Endothelial cell of umbilical vein (primary cell): ENCODE results near the gene CPNE6. TPM values are rescaled to one million over a fixed set of nuclear protein-coding genes. Genes with fewer than 3 reads are reported as not detected.

ENCODE experiments used
- BruUV-seq: library from RNA; stranded (reverse); fragments of 400-500 nt; replicated peaks from 2 replicates; lab custom pipeline; 2021; lab: Mats Ljungman, UMichigan
- CTCF ChIA-PET: fragments of 300-600, 350-600 bp; sonication (Branson Sonifier 250); formaldehyde crosslinking; loops from one replicate; lab custom pipeline; 2021; ENCODE audit warnings: antibody characterized with exemption, inconsistent platforms; lab: Charles Lee
- POLR2A ChIA-PET: fragments of 300-600, 350-600 bp; sonication (Branson Sonifier 250); formaldehyde crosslinking; loops from one replicate; lab custom pipeline; 2021; ENCODE audit warnings: antibody characterized with exemption, inconsistent platforms; lab: Charles Lee
- DNase-seq: peaks from one replicate; pipeline ENCODE4 v3.0.0-alpha.2; 2011; ENCODE audit warnings: low read depth, low spot score
- FAIRE-seq: peaks from 2 replicates; lab custom pipeline; 2011; peaks lifted over from hg19 to GRCh38; lab: Jason Lieb, UNC
- H2AFZ ChIP-seq: 2 replicates; pipeline ENCODE4 v1.6.0; 2012; ENCODE audit warnings: low read depth, low read length, control low read depth, inconsistent platforms
- H3K27ac ChIP-seq: 2 replicates; pipeline ENCODE4 v1.5.1; 2011; ENCODE audit warnings: low read depth, mild to moderate bottlenecking, control low read depth, low read length, moderate library complexity; ENCODE audit not compliant: insufficient read depth
- H3K27me3 ChIP-seq, 2 experiments: 2 replicates each; pipeline versions ENCODE4 v1.6.0 to v1.6.1; 2011; ENCODE audit warnings: low read length in 2 of 2, mixed read lengths in 1 of 2; ENCODE audit not compliant: control insufficient read depth in 2 of 2, insufficient read depth in 2 of 2
- H3K36me3 ChIP-seq, 2 experiments: 2 replicates in 1 of 2; 3 replicates in 1 of 2; pipeline ENCODE4 v1.5.1; 2011; ENCODE audit warnings: low read length in 2 of 2, mild to moderate bottlenecking in 1 of 2, moderate library complexity in 1 of 2; ENCODE audit not compliant: control insufficient read depth in 2 of 2, insufficient read depth in 2 of 2; ENCODE audit errors: extremely low read depth in 1 of 2
- H3K4me1 ChIP-seq: 3 replicates; pipeline ENCODE4 v1.5.1; 2011; ENCODE audit warnings: mild to moderate bottlenecking, low read length; ENCODE audit not compliant: control insufficient read depth, insufficient read depth; ENCODE audit errors: extremely low read depth
- H3K4me2 ChIP-seq: 2 replicates; pipeline ENCODE4 v1.6.1; 2011; ENCODE audit warnings: low read length, control low read depth, mixed read lengths; ENCODE audit not compliant: insufficient read depth
- H3K4me3 ChIP-seq, 3 experiments: fragments of 200-600 bp in 1 of 3; sonication (generic), shearing (Covaris generic) in 1 of 3; replicated peaks in 1 of 3; 2 replicates each; pipeline ENCODE4 v1.5.1; 2011 to 2016; ENCODE audit warnings: control low read depth in 3 of 3, low read length in 3 of 3, mild to moderate bottlenecking in 2 of 3, inconsistent platforms in 1 of 3, low read depth in 1 of 3, moderate library complexity in 1 of 3; ENCODE audit not compliant: insufficient read depth in 1 of 3
- H3K79me2 ChIP-seq: 2 replicates; pipeline ENCODE4 v1.6.0; 2012; ENCODE audit warnings: low read length, inconsistent platforms; ENCODE audit not compliant: control insufficient read depth, insufficient read depth
- H3K9ac ChIP-seq: replicated peaks from 2 replicates; pipeline ENCODE3; 2011; ENCODE audit warnings: low read length, control low read depth; ENCODE audit not compliant: insufficient read depth; ENCODE audit errors: extremely low read depth
- H3K9me1 ChIP-seq: replicated peaks from 3 replicates; pipeline ENCODE4 v1.6.0; 2011; ENCODE audit warnings: mild to moderate bottlenecking, low read length; ENCODE audit not compliant: control insufficient read depth, insufficient read depth; ENCODE audit errors: extremely low read depth
- H3K9me3 ChIP-seq: replicated peaks from 2 replicates; pipeline ENCODE4 v1.5.1; 2012; ENCODE audit warnings: low read length, inconsistent platforms; ENCODE audit not compliant: control insufficient read depth, insufficient read depth
- H4K20me1 ChIP-seq: replicated peaks from 2 replicates; pipeline ENCODE3; 2011; ENCODE audit warnings: mild to moderate bottlenecking, low read length; ENCODE audit not compliant: control insufficient read depth, insufficient read depth; ENCODE audit errors: extremely low read depth
- MAX ChIP-seq: IDR thresholded peaks from 2 replicates; pipeline ENCODE4 v1.6.1; 2011; ENCODE audit not compliant: insufficient read depth, insufficient read length
- MYC ChIP-seq: IDR thresholded peaks from one replicate; pipeline ENCODE4 v1.6.1; 2011; ENCODE audit warnings: mild to moderate bottlenecking, low read depth, low read length
- POLR2AphosphoS5 ChIP-seq: IDR thresholded peaks from 2 replicates; pipeline ENCODE4 v1.6.1; 2012; ENCODE audit warnings: low read depth, mild to moderate bottlenecking, control low read depth, low read length, moderate library complexity; ENCODE audit not compliant: insufficient read depth
- dilution Hi-C: fragments of 300-500 bp; cut with MboI; formaldehyde crosslinking; loops from one replicate; pipeline ENCODE4 v1.15.0; 2019; ENCODE audit warnings: low sequenced_read_pairs; ENCODE audit not compliant: extremely low pct_ligation_motif_present
- intact Hi-C: fragments of 100-400 bp; cut with micrococcal nuclease; formaldehyde crosslinking; loops from one replicate; pipeline ENCODE4 v1.10.0; 2022
- polyA plus RNA-seq, 4 experiments: library from polyadenylated mRNA; depleted of rRNA in 3 of 4; stranded (reverse) in 3 of 4; unstranded in 1 of 4; fragments of >200 nt; gene quantifications; 2 replicates each; pipeline versions ENCODE4 v1.2.1 to v1.2.3, GENCODE V29; 2011 to 2012; ENCODE audit warnings: missing spikeins in 1 of 4
- total RNA-seq: library from RNA; stranded (reverse); gene quantifications from 2 replicates; pipeline ENCODE4 v1.2.3, GENCODE V29; 2021
- TF ChIP-seq, protein P1 (sequence below), 2 donors: IDR thresholded peaks; 1 replicate in 1 of 2; 2 replicates in 1 of 2; pipeline ENCODE4 v1.5.1; 2011; ENCODE audit warnings: low read length in 2 of 2, mild to moderate bottlenecking in 2 of 2, moderate library complexity in 2 of 2, control low read depth in 1 of 2, inconsistent platforms in 1 of 2, low read depth in 1 of 2; ENCODE audit not compliant: insufficient read depth in 1 of 2; ENCODE audit errors: extremely low read depth in 1 of 2

CPNE6 gene
- total and polyA plus RNA-seq, 2 donors (not counting 3 experiments of a cell fraction or from before 2014, with no cell fraction given): not detected

DNA sequence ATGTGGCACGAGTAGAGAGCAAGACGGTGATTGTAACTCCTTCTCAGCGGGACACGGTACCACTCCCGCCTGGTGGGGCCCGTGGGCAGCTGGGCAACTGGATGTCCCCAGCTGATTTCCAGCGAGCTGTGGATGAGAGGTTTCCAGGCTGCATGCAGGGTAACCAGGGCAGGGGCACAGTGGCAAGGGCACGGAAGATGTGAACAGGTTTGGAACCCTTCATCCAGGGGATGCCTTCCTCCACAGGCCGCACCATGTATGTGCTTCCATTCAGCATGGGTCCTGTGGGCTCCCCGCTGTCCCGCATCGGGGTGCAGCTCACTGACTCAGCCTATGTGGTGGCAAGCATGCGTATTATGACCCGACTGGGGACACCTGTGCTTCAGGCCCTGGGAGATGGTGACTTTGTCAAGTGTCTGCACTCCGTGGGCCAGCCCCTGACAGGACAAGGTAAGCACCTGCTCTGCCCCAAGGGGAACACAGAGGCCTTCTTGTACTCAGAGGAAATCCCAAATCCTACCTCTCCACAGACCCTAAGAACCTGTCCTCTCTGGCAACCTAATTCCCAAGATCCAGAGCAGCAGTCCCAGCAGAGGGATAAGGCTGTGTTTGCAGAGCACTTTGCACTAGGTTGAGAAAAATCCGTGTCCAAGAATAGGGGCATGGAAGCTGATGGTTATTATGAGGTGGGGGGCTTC lies 27.0 kb downstream of the CPNE6 start:
- Histone ChIP-seq H3K79me2 (peaks cover 4% of the 10 kb centered on the region), H3K9me1 (no peaks in the 10 kb centered on the region), H3K27ac (no peak overlapping the region), H2AFZ (no peak overlapping the region), H3K4me2 (no peak overlapping the region), H3K4me1 (peaks cover 9% of the 10 kb centered on the region), H3K9me3 (no peaks in the 10 kb centered on the region), H3K4me3 (no peak overlapping the region), H3K27me3 (no peaks in the 10 kb centered on the region), H3K9ac (no peak overlapping the region), H3K36me3 (peaks cover 0 to 2% of the 10 kb centered on the region in 2 experiments), H4K20me1 (no peaks in the 10 kb centered on the region)
- DNase-seq: no peak
- intact Hi-C loops (no loop called here), dilution Hi-C loops (no loop called here)
- TF ChIP-seq MYC (no peak), POLR2AphosphoS5 (no peak), MAX (no peak)
- TF ChIP-seq, protein P1, sequence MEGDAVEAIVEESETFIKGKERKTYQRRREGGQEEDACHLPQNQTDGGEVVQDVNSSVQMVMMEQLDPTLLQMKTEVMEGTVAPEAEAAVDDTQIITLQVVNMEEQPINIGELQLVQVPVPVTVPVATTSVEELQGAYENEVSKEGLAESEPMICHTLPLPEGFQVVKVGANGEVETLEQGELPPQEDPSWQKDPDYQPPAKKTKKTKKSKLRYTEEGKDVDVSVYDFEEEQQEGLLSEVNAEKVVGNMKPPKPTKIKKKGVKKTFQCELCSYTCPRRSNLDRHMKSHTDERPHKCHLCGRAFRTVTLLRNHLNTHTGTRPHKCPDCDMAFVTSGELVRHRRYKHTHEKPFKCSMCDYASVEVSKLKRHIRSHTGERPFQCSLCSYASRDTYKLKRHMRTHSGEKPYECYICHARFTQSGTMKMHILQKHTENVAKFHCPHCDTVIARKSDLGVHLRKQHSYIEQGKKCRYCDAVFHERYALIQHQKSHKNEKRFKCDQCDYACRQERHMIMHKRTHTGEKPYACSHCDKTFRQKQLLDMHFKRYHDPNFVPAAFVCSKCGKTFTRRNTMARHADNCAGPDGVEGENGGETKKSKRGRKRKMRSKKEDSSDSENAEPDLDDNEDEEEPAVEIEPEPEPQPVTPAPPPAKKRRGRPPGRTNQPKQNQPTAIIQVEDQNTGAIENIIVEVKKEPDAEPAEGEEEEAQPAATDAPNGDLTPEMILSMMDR (IDR thresholded peaks at IDR 0.05; ENCODE audit: extremely low read depth in 1 of 2, insufficient read depth in 1 of 2, low read depth in 1 of 2, low read length in 2 of 2): no peak
- ChIA-PET POLR2A (no interaction called here), CTCF (interaction anchor here (0.8 to 9.6 kb wide), 4 partner anchors 8 to 40 kb away, joined by 3 to 126 read pairs (median 6); no protein-coding TSS in a partner anchor)
- FAIRE-seq: no peak
- BruUV-seq: no TSS peak
